ENCODE measurements around the gene PCDH9. TPM values are rescaled to one million over a fixed set of nuclear protein-coding genes. Genes with fewer than 3 reads are reported as not detected.
A peak's percentile ranks its signal among the peaks of the same experiment; 100 is the strongest.

The PCDH9 gene
- total RNA-seq, 1 experiment from 2014 or later = 5.8 TPM

- TF ChIP-seq EZH2 (IDR thresholded peaks at IDR 0.05; ENCODE audit: borderline replicate concordance, low read depth, low read length, poor library complexity, severe bottlenecking) = no peak
- TF ChIP-seq CTCF (conservative IDR thresholded peaks at IDR 0.05; ENCODE audit: low read depth, low read length) = no peak
- Histone ChIP-seq H3K36me3 (ENCODE audit: insufficient read depth, low read length, poor library complexity, severe bottlenecking) (no peaks in the 10 kb centered on the region), H3K27me3 (replicated peaks; ENCODE audit: insufficient read depth, low read depth, low read length, poor library complexity) (peaks cover 88% of the 10 kb centered on the region), H3K4me3 (ENCODE audit: low read depth, low read length, poor library complexity, severe bottlenecking) (no peak overlapping the region), H3K27ac (ENCODE audit: low read depth, low read length, poor library complexity, severe bottlenecking) (no peak overlapping the region), H3K9me3 (ENCODE audit: low read depth, low read length, poor library complexity, severe bottlenecking) (no peaks in the 10 kb centered on the region), H3K4me1 (ENCODE audit: insufficient read depth, low read length, poor library complexity, severe bottlenecking) (no peaks in the 10 kb centered on the region)
- no TSS peak for BruUV-seq (replicated peaks)
- ChIA-PET CTCF (no interaction called here), POLR2A (ENCODE audit: low non-redundant PET) (no interaction called here)
- intact Hi-C loops (cut with micrococcal nuclease; ENCODE audit: unreplicated experiment) = no loop called here
- peak; percentile 66 for DNase-seq (ENCODE audit: low spot score)
Measured at GRCh38 chr13:67015976-67016600, 214.0 kb downstream of the PCDH9 start.

GRCh38 chr13:67014399-67014798 lies 215.7 kb downstream of the PCDH9 start:
- CTCF ChIA-PET = no interaction called here
- intact Hi-C loops (cut with micrococcal nuclease; ENCODE audit: unreplicated experiment) = no loop called here
- TF ChIP-seq EZH2 (IDR thresholded peaks at IDR 0.05; ENCODE audit: borderline replicate concordance, low read depth, low read length, poor library complexity, severe bottlenecking) = no peak
- H3K4me1 ChIP-seq (ENCODE audit: insufficient read depth, low read length, poor library complexity, severe bottlenecking) = no peaks in the 10 kb centered on the region
- H3K4me3 ChIP-seq (ENCODE audit: low read depth, low read length, poor library complexity, severe bottlenecking) = no peak overlapping the region
- peaks cover 88% of the 10 kb centered on the region for H3K27me3 ChIP-seq (replicated peaks; ENCODE audit: insufficient read depth, low read depth, low read length, poor library complexity)
- POLR2A ChIA-PET (ENCODE audit: low non-redundant PET) = no interaction called here
- no peaks in the 10 kb centered on the region for H3K36me3 ChIP-seq (ENCODE audit: insufficient read depth, low read length, poor library complexity, severe bottlenecking)
- BruUV-seq (replicated peaks) = no TSS peak
- DNase-seq (ENCODE audit: low spot score) = no peak
- H3K9me3 ChIP-seq (ENCODE audit: low read depth, low read length, poor library complexity, severe bottlenecking) = no peaks in the 10 kb centered on the region
- H3K27ac ChIP-seq (ENCODE audit: low read depth, low read length, poor library complexity, severe bottlenecking) = no peak overlapping the region

GRCh38 chr13:67013709-67014108 lies 216.4 kb downstream of the PCDH9 start:
- H3K4me3 ChIP-seq (ENCODE audit: low read depth, low read length, poor library complexity, severe bottlenecking) = no peak overlapping the region
- H3K27ac ChIP-seq (ENCODE audit: low read depth, low read length, poor library complexity, severe bottlenecking) = no peak overlapping the region
- CTCF ChIA-PET = no interaction called here
- BruUV-seq (replicated peaks) = no TSS peak
- intact Hi-C loops (cut with micrococcal nuclease; ENCODE audit: unreplicated experiment) = no loop called here
- POLR2A ChIA-PET (ENCODE audit: low non-redundant PET) = no interaction called here
- no peaks in the 10 kb centered on the region for H3K4me1 ChIP-seq (ENCODE audit: insufficient read depth, low read length, poor library complexity, severe bottlenecking)
- DNase-seq (ENCODE audit: low spot score) = no peak
- no peaks in the 10 kb centered on the region for H3K36me3 ChIP-seq (ENCODE audit: insufficient read depth, low read length, poor library complexity, severe bottlenecking)
- no peak for TF ChIP-seq EZH2 (IDR thresholded peaks at IDR 0.05; ENCODE audit: borderline replicate concordance, low read depth, low read length, poor library complexity, severe bottlenecking)
- TF ChIP-seq CTCF (conservative IDR thresholded peaks at IDR 0.05; ENCODE audit: low read depth, low read length) = no peak
- peaks cover 88% of the 10 kb centered on the region for H3K27me3 ChIP-seq (replicated peaks; ENCODE audit: insufficient read depth, low read depth, low read length, poor library complexity)
- H3K9me3 ChIP-seq (ENCODE audit: low read depth, low read length, poor library complexity, severe bottlenecking) = no peaks in the 10 kb centered on the region

- ChIA-PET CTCF (no interaction called here), POLR2A (ENCODE audit: low non-redundant PET) (no interaction called here)
Measured at GRCh38 chr13:67008075-67008668, 222.0 kb downstream of the PCDH9 start.

More at GRCh38 chr13:67008075-67008668, 222.0 kb downstream of the PCDH9 start:
- no peak for DNase-seq (ENCODE audit: low spot score)
- Histone ChIP-seq H3K9me3 (ENCODE audit: low read depth, low read length, poor library complexity, severe bottlenecking) (no peaks in the 10 kb centered on the region), H3K4me3 (ENCODE audit: low read depth, low read length, poor library complexity, severe bottlenecking) (no peak overlapping the region), H3K27ac (ENCODE audit: low read depth, low read length, poor library complexity, severe bottlenecking) (no peak overlapping the region), H3K27me3 (replicated peaks; ENCODE audit: insufficient read depth, low read depth, low read length, poor library complexity) (peaks cover 96% of the 10 kb centered on the region), H3K4me1 (ENCODE audit: insufficient read depth, low read length, poor library complexity, severe bottlenecking) (no peaks in the 10 kb centered on the region), H3K36me3 (ENCODE audit: insufficient read depth, low read length, poor library complexity, severe bottlenecking) (no peaks in the 10 kb centered on the region)
- intact Hi-C loops (cut with micrococcal nuclease; ENCODE audit: unreplicated experiment) = no loop called here
- TF ChIP-seq EZH2 (IDR thresholded peaks at IDR 0.05; ENCODE audit: borderline replicate concordance, low read depth, low read length, poor library complexity, severe bottlenecking) (no peak), CTCF (conservative IDR thresholded peaks at IDR 0.05; ENCODE audit: low read depth, low read length) (no peak)
- no TSS peak for BruUV-seq (replicated peaks)

Data from A673 (cell line).